BE2C (cell line): ENCODE measurements around the gene OR52E1. TPM values are rescaled to one million over a fixed set of nuclear protein-coding genes. Genes with fewer than 3 reads are reported as not detected.

ENCODE experiments used
- DNase-seq: peaks from one replicate; pipeline ENCODE4 v3.0.0-alpha.2; 2020
- H3K27me3 ChIP-seq: fragments of 250-450 bp; sonication (Bioruptor Pico); 2 replicates; pipeline ENCODE4 v1.5.1; 2020; ENCODE audit warnings: mild to moderate bottlenecking
- H3K36me3 ChIP-seq: fragments of 250-450 bp; sonication (Bioruptor Pico); 2 replicates; pipeline ENCODE4 v1.5.1; 2020; ENCODE audit warnings: mild to moderate bottlenecking
- H3K4me1 ChIP-seq: fragments of 250-450 bp; sonication (Bioruptor Pico); 2 replicates; pipeline ENCODE4 v1.5.1; 2020
- H3K4me3 ChIP-seq: 2 replicates; pipeline ENCODE4 v1.5.1; 2011; ENCODE audit warnings: low read depth, low read length
- H3K9me3 ChIP-seq: fragments of 250-450 bp; sonication (Bioruptor Pico); 2 replicates; pipeline ENCODE4 v1.5.1; 2020
- CTCF ChIP-seq: IDR thresholded peaks from 2 replicates; pipeline ENCODE4 v1.5.1; 2012; ENCODE audit warnings: mild to moderate bottlenecking, low read depth, low read length
- polyA plus RNA-seq: library from polyadenylated mRNA; unstranded; fragments of >200 nt; gene quantifications from one replicate; pipeline ENCODE4 v1.2.1, GENCODE V29; 2012; ENCODE audit warnings: low read depth, missing spikeins; ENCODE audit not compliant: insufficient read length, insufficient read depth

The OR52E1 gene
- not detected for polyA plus RNA-seq

- TF ChIP-seq CTCF = no peak
- Histone ChIP-seq H3K4me3 (no peak within 1 kb of the TSS), H3K27me3 (no peaks in the 10 kb centered on the region), H3K9me3 (no peaks in the 10 kb centered on the region), H3K36me3 (no peaks in the 10 kb centered on the region), H3K4me1 (no peaks in the 10 kb centered on the region)
- no peak for DNase-seq
Measured at GRCh38 chr11:5069272-5069671, at the start of gene OR52E1. Gene OR52E1 (plus strand): TSS chr11:5069572.

GRCh38 chr11:5021996-5022395 is 47.4 kb upstream of the OR52E1 start:
- TF ChIP-seq CTCF = no peak
- no peaks in the 10 kb centered on the region for H3K27me3 ChIP-seq
- no peaks in the 10 kb centered on the region for H3K36me3 ChIP-seq
- no peaks in the 10 kb centered on the region for H3K4me1 ChIP-seq
- no peaks in the 10 kb centered on the region for H3K9me3 ChIP-seq
- no peak overlapping the region for H3K4me3 ChIP-seq
- no peak for DNase-seq

- DNase-seq = no peak
- Histone ChIP-seq H3K4me1 (no peaks in the 10 kb centered on the region), H3K9me3 (no peaks in the 10 kb centered on the region), H3K27me3 (no peaks in the 10 kb centered on the region), H3K36me3 (no peaks in the 10 kb centered on the region), H3K4me3 (no peak overlapping the region)
- no peak for TF ChIP-seq CTCF
Measured at GRCh38 chr11:5036669-5037068, 32.7 kb upstream of the OR52E1 start.

GRCh38 chr11:5037926-5038325 is 31.4 kb upstream of the OR52E1 start:
- Histone ChIP-seq H3K36me3 (no peaks in the 10 kb centered on the region), H3K4me3 (no peak overlapping the region), H3K4me1 (no peaks in the 10 kb centered on the region), H3K27me3 (no peaks in the 10 kb centered on the region), H3K9me3 (no peaks in the 10 kb centered on the region)
- no peak for TF ChIP-seq CTCF
- DNase-seq = no peak

GRCh38 chr11:5038341-5038740 is 31.0 kb upstream of the OR52E1 start:
- Histone ChIP-seq H3K27me3 (no peaks in the 10 kb centered on the region), H3K9me3 (no peaks in the 10 kb centered on the region), H3K4me3 (no peak overlapping the region), H3K4me1 (no peaks in the 10 kb centered on the region), H3K36me3 (no peaks in the 10 kb centered on the region)
- no peak for DNase-seq
- TF ChIP-seq CTCF = no peak

GRCh38 chr11:5040876-5041275 is 28.5 kb upstream of the OR52E1 start:
- Histone ChIP-seq H3K36me3 (no peaks in the 10 kb centered on the region), H3K4me3 (no peak overlapping the region), H3K27me3 (no peaks in the 10 kb centered on the region), H3K9me3 (no peaks in the 10 kb centered on the region), H3K4me1 (no peaks in the 10 kb centered on the region)
- DNase-seq = no peak
- TF ChIP-seq CTCF = no peak
